GM18526 (cell line): ENCODE data around the gene HSF4.

Experiments used
- POLR2A ChIP-seq: IDR thresholded peaks from 3 replicates; pipeline ENCODE4 v1.6.1; 2011; ENCODE audit not compliant: insufficient read length; ENCODE audit errors: extremely low read depth

The HSF4 gene

DNA sequence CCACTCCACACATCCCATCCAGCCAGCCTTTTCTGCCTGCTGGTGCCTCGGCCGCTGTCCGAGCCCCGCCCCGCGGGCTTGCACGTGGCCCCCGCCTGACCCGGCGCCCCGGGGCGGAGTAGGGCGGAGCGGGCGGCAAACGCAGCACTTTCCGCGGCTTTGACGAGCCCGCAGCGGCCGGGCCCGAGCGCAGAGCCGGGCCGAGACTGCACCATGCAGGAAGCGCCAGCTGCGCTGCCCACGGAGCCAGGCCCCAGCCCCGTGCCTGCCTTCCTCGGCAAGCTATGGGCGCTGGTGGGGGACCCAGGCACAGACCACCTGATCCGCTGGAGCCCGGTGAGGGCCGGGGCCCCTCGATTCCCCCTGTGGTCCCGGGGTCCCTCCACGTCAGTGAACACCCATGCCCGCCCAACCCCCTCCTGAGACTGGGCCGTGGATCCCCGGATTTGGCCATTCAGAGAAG lies at the start of gene HSF4:
HSF4 (plus strand) TSS at position 147 of the 463 bp plus-strand sequence; CDS start at position 214, 67 bp downstream.
- no peak for TF ChIP-seq POLR2A

DNA sequence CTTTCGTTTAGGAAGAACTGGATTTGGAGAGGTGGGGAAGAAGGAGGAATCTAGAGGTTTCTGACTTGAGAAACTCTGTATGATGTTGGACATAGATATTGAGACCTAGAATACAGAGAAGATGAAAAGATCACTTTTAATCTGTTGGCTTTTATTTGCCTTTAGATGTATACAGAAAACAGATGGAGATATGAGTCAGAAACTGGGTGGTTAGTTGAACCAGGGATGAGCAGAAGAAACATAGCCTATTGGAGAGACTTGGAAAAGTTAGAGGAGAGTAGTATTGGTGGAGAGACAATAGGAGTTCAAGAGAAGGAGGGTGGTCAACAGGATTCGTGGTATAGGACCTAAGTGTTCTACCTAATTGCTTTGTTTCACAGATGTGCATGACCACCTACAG lies 49.8 kb upstream of the HSF4 start:
- TF ChIP-seq POLR2A, result no peak

DNA sequence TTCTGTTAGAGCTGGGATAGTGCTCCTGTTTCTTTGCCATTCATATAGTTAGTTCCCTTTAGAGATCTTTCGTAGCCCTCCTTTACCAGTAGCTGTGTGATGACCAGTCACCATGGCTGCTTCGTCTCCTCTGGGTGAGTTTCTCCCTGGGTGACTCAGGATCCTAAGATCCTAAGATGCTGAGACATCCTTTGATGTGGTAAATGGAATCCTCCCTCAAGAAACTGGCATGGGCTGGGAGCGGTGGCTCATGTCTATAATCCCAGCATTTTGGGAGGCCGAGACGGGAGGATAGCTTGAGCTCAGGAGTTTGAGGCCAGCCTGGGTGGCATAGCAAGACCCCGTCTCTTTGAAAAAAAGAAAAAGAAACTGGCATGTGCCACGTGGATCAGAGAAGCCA lies 48.9 kb upstream of the HSF4 start:
- TF ChIP-seq POLR2A, result no peak

GRCh38 chr16:67116388-67117311 lies 47.9 kb upstream of the HSF4 start:
- no peak for TF ChIP-seq POLR2A

GRCh38 chr16:67117716-67118115 lies 46.8 kb upstream of the HSF4 start:
- no peak for TF ChIP-seq POLR2A

DNA sequence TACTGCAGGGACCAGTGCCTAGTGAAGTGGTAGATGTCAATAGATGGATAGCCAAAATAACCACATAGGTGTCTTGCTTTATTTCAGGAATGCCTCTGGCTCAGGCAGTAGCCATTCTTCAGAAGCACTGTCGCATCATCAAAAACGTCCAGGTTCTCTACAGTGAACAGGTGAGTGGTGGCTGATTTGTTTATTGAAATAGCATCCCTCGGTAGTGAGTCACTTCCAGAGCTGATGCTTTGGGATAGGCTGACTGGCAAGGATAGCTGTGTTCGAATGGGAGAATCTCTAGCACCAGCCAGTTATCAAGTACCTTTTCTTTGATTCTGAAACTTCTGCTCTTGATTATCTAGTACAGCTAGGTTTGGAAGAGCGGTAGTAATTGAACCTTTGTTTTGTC lies 44.5 kb upstream of the HSF4 start:
- no peak for TF ChIP-seq POLR2A

- no peak for TF ChIP-seq POLR2A
These were observed 36.1 kb upstream of the HSF4 start for GRCh38 chr16:67128417-67128816.

DNA sequence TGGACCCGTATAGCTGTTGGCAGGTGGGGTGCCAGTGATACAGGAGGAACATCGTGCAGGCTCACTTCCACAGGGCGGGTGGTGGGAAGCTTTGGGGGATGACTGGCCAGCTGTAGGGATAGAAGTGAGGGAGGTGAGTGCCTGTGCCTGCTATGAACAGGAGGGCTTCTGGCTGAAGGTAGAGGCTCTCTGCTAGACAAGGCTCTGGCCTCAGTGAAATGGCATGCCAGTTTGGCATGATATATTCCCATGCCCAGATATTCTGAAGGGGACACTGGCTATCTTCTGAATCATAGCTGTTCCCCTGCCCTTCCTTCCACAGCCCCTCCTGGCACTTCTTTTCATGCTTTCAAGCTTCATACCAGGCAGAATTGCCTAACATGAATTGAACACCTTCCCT lies 35.7 kb upstream of the HSF4 start:
- TF ChIP-seq POLR2A, result no peak

GRCh38 chr16:67129422-67129821 lies 35.1 kb upstream of the HSF4 start:
- no peak for TF ChIP-seq POLR2A

DNA sequence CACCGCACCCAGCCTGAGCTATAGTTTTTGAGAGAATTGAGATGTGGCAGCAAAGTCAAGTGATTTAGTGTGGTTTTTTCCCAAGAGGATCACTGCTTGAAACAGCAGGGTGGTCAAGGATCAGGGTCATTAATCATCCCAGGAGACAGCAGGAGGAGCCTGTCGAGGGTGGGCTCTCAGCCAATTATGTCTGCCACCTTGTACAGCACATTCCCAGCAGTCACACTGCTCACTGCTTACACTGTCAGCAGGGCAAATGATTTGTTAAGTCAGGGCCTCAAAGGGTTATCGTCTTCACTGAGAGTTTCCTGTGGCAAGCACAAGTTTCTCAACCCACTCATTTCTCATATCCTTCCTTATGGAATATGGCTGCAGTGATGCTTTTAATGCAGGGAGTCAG lies 26.9 kb upstream of the HSF4 start:
- TF ChIP-seq POLR2A, result no peak

GRCh38 chr16:67141391-67141790 lies 23.2 kb upstream of the HSF4 start:
- no peak for TF ChIP-seq POLR2A

DNA sequence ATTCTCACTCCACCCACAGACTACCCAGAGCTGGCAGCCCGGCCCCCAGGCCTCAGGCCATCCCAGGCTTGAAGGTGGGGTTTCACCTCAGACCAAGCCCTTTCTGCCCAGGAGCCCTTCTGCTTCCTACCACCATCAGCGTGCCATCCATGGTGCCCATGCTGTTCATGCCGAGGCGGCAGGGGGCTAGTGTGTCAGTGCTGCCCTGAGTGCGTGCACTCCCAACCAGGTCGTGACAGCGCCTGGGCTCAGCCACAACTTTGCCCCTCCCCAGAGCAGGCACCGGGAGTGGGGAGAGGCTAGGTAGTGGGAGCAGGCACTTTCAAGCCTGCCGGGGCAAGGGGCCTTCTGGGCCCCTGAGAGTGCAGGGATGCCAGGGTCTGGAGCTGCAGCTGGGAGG lies 22.2 kb upstream of the HSF4 start:
- no peak for TF ChIP-seq POLR2A

GRCh38 chr16:67144943-67145342 lies 19.6 kb upstream of the HSF4 start:
- no peak for TF ChIP-seq POLR2A

GRCh38 chr16:67145746-67146145 lies 18.8 kb upstream of the HSF4 start:
- TF ChIP-seq POLR2A, result no peak

GRCh38 chr16:67146523-67147357 lies 17.8 kb upstream of the HSF4 start:
- TF ChIP-seq POLR2A, result no peak
